HTR-8/SVneo (cell line): Measurements from ENCODE around the gene BRAT1.
A peak's percentile ranks its signal among the peaks of the same experiment; 100 is the strongest.

Source experiments
- DNase-seq: peaks from one replicate; pipeline ENCODE4 v3.0.0; 2011; ENCODE audit warnings: low spot score, mixed read lengths; ENCODE audit not compliant: insufficient read length
- FAIRE-seq: peaks from 2 replicates; lab custom pipeline; 2011; peaks lifted over from hg19 to GRCh38; lab: Jason Lieb, UNC

BRAT1 gene

GRCh38 chr7:2527505-2528467 lies 27.5 kb downstream of the BRAT1 start:
- FAIRE-seq (peak; percentile 31), DNase-seq (peak; percentile 75)

GRCh38 chr7:2526659-2527504 lies 28.4 kb downstream of the BRAT1 start:
- DNase-seq (no peak), FAIRE-seq (peak; percentile 94)

- peak; percentile 31 for FAIRE-seq
- DNase-seq = no peak
Measured at GRCh38 chr7:2525658-2526630, 29.4 kb downstream of the BRAT1 start.

GRCh38 chr7:2524808-2525657 lies 30.3 kb downstream of the BRAT1 start:
- DNase-seq (no peak), FAIRE-seq (no peak)

- DNase-seq (peak; percentile 83), FAIRE-seq (peak; percentile 97)
Measured at GRCh38 chr7:2523941-2524807, 31.1 kb downstream of the BRAT1 start.

- no peak for DNase-seq
- no peak for FAIRE-seq
Measured at GRCh38 chr7:2523461-2523936, 31.8 kb downstream of the BRAT1 start.

GRCh38 chr7:2522780-2523433 lies 32.4 kb downstream of the BRAT1 start:
- FAIRE-seq (peak; percentile 72), DNase-seq (peak; percentile 77)

- DNase-seq (no peak), FAIRE-seq (peak; percentile 44)
Measured at GRCh38 chr7:2521952-2522591, 33.3 kb downstream of the BRAT1 start.

- DNase-seq (no peak), FAIRE-seq (no peak)
Measured at GRCh38 chr7:2521341-2521745, 34.0 kb downstream of the BRAT1 start.

- DNase-seq (no peak), FAIRE-seq (no peak)
Measured at GRCh38 chr7:2520761-2521290, 34.5 kb downstream of the BRAT1 start.

- DNase-seq = peak; percentile 78
- FAIRE-seq = peak; percentile 73
Measured at GRCh38 chr7:2520131-2520760, 35.1 kb downstream of the BRAT1 start.

- FAIRE-seq (peak; percentile 96), DNase-seq (peak; percentile 97)
Measured at GRCh38 chr7:2519119-2519930, 36.0 kb downstream of the BRAT1 start, which contains the start of gene LFNG. LFNG (plus strand) TSS chr7:2519774; CDS start chr7:2519862, 88 bp downstream.

GRCh38 chr7:2518737-2519118 lies 36.6 kb downstream of the BRAT1 start:
- FAIRE-seq (no peak), DNase-seq (no peak)

- FAIRE-seq = no peak
Measured at GRCh38 chr7:2517678-2518507, 37.4 kb downstream of the BRAT1 start.

More at GRCh38 chr7:2517678-2518507, 37.4 kb downstream of the BRAT1 start:
- no peak for DNase-seq
